HepG2 (cell line): Measurements from ENCODE around the gene AKR1C4. TPM values are rescaled to one million over a fixed set of nuclear protein-coding genes. Genes with fewer than 3 reads are reported as not detected.

Experiments
- AKAP8 ChIP-seq: sonication (generic); formaldehyde crosslinking; IDR thresholded peaks from 2 replicates; pipeline ENCODE4 v1.5.1; 2020; ENCODE audit warnings: mild to moderate bottlenecking, missing genetic modification reagents
- ATF2 ChIP-seq: sonication (generic); formaldehyde crosslinking; IDR thresholded peaks from 2 replicates; pipeline ENCODE4 v1.4.0; 2020; ENCODE audit warnings: missing genetic modification reagents
- CENPBD1 ChIP-seq: sonication (generic); formaldehyde crosslinking; IDR thresholded peaks from 2 replicates; pipeline ENCODE4 v1.8.0; 2022; ENCODE audit warnings: missing genetic modification reagents, low read depth, mild to moderate bottlenecking, borderline replicate concordance
- CREB1 ChIP-seq, 2 experiments: fragments of 450-650 bp in 1 of 2; IDR thresholded peaks; 2 replicates each; pipeline ENCODE4 v1.6.1; 2016 to 2017; ENCODE audit warnings: control low read depth in 1 of 2, mild to moderate bottlenecking in 1 of 2, missing compliant biosample characterization in 1 of 2, missing genetic modification characterization in 1 of 2
- FOXP4 ChIP-seq: sonication (generic); formaldehyde crosslinking; IDR thresholded peaks from 2 replicates; pipeline ENCODE4 v1.4.0; 2020; ENCODE audit warnings: missing genetic modification reagents
- HNRNPUL1 ChIP-seq: fragments of 200-400 bp; formaldehyde crosslinking; IDR thresholded peaks from 2 replicates; pipeline ENCODE4 v1.6.1; 2017; ENCODE audit warnings: low read depth, mild to moderate bottlenecking, low read length, moderate library complexity
- KAT8 ChIP-seq: IDR thresholded peaks from 2 replicates; pipeline ENCODE4 v1.6.1; 2016; ENCODE audit warnings: missing genetic modification reagents, missing compliant biosample characterization
- KDM6A ChIP-seq: IDR thresholded peaks from 2 replicates; pipeline ENCODE4 v1.6.1; 2016; ENCODE audit warnings: low read depth
- MAX ChIP-seq: IDR thresholded peaks from 2 replicates; pipeline ENCODE4 v1.6.1; 2012; ENCODE audit warnings: inconsistent platforms
- MAZ ChIP-seq, 2 experiments: sonication (generic) in 1 of 2; formaldehyde crosslinking in 1 of 2; IDR thresholded peaks; 2 replicates each; pipeline versions ENCODE4 v1.5.0 to v1.6.1; 2012 to 2020; ENCODE audit warnings: low read depth in 2 of 2, mild to moderate bottlenecking in 2 of 2, borderline replicate concordance in 1 of 2, improper control_type of control experiment in 1 of 2, low read length in 1 of 2, missing genetic modification reagents in 1 of 2, moderate library complexity in 1 of 2
- NKX3-1 ChIP-seq: sonication (generic); formaldehyde crosslinking; IDR thresholded peaks from 2 replicates; pipeline ENCODE4 v1.5.0; 2020; ENCODE audit warnings: missing genetic modification reagents
- SRSF9 ChIP-seq: fragments of 200-400 bp; formaldehyde crosslinking; IDR thresholded peaks from 2 replicates; pipeline ENCODE4 v1.6.1; 2018; ENCODE audit warnings: borderline replicate concordance, mild to moderate bottlenecking, low read depth, low read length; ENCODE audit not compliant: insufficient read depth, poor library complexity, severe bottlenecking
- U2AF1 ChIP-seq: fragments of 200-400 bp; formaldehyde crosslinking; optimal IDR thresholded peaks from 2 replicates; pipeline ENCODE3; 2017; ENCODE audit warnings: mild to moderate bottlenecking, low read depth, low read length
- ZBTB7B ChIP-seq: sonication (generic); formaldehyde crosslinking; IDR thresholded peaks from 2 replicates; pipeline ENCODE4 v1.4.0; 2020; ENCODE audit warnings: missing genetic modification reagents
- ZBTB8A ChIP-seq: sonication (generic); formaldehyde crosslinking; IDR thresholded peaks from 2 replicates; pipeline ENCODE4 v1.4.0; 2020; ENCODE audit warnings: mild to moderate bottlenecking, low read depth, missing genetic modification reagents, borderline replicate concordance
- ZFP36 ChIP-seq: fragments of 150-350 bp; IDR thresholded peaks from 2 replicates; pipeline ENCODE4 v1.6.1; 2018; ENCODE audit warnings: borderline replicate concordance, low read length, low read depth; ENCODE audit not compliant: partially characterized antibody
- ZNF138 ChIP-seq: sonication (generic); formaldehyde crosslinking; IDR thresholded peaks from 2 replicates; pipeline ENCODE4 v1.5.0; 2020; ENCODE audit warnings: mild to moderate bottlenecking, low read depth, missing genetic modification reagents
- ZNF337 ChIP-seq: sonication (generic); formaldehyde crosslinking; IDR thresholded peaks from 2 replicates; pipeline ENCODE4 v1.5.1; 2020; ENCODE audit warnings: missing genetic modification reagents, low read depth, mild to moderate bottlenecking, borderline replicate concordance
- ZNF354B ChIP-seq: sonication (generic); formaldehyde crosslinking; IDR thresholded peaks from 2 replicates; pipeline ENCODE4 v1.8.0; 2022; ENCODE audit warnings: mild to moderate bottlenecking, missing genetic modification reagents
- ZNF367 ChIP-seq: sonication (generic); formaldehyde crosslinking; IDR thresholded peaks from 2 replicates; pipeline ENCODE4 v1.4.0; 2020; ENCODE audit warnings: missing genetic modification reagents, borderline replicate concordance
- ZNF430 ChIP-seq: sonication (generic); formaldehyde crosslinking; IDR thresholded peaks from 2 replicates; pipeline ENCODE4 v1.9.0; 2021; ENCODE audit warnings: mild to moderate bottlenecking, missing genetic modification reagents
- ZNF550 ChIP-seq: sonication (generic); formaldehyde crosslinking; IDR thresholded peaks from 2 replicates; pipeline ENCODE4 v1.4.0; 2020; ENCODE audit warnings: mild to moderate bottlenecking, missing genetic modification reagents, borderline replicate concordance
- ZNF790 ChIP-seq: sonication (generic); formaldehyde crosslinking; IDR thresholded peaks from 2 replicates; pipeline ENCODE4 v1.8.0; 2022; ENCODE audit warnings: missing genetic modification reagents, mild to moderate bottlenecking, borderline replicate concordance
- ZNF850 ChIP-seq: sonication (generic); formaldehyde crosslinking; conservative IDR thresholded peaks from 2 replicates; pipeline ENCODE4 v1.9.0; 2021; ENCODE audit warnings: mild to moderate bottlenecking, missing genetic modification reagents
- ZSCAN29 ChIP-seq: sonication (generic); formaldehyde crosslinking; conservative IDR thresholded peaks from 2 replicates; pipeline ENCODE4 v1.4.0; 2020; ENCODE audit warnings: mild to moderate bottlenecking, missing genetic modification reagents
- polyA plus RNA-seq, 8 experiments: library from polyadenylated mRNA; depleted of rRNA in 3 of 8; stranded (reverse) in 7 of 8; unstranded in 1 of 8; fragments of >200 nt; fragmentation: Illumina TruSeq in 4 of 8; extraction: Trizol in 4 of 8; gene quantifications; 2 replicates each; pipeline versions ENCODE4 v1.2.1 to v1.2.3, GENCODE V29; 2011 to 2016; ENCODE audit warnings: low read depth in 4 of 8, missing spikeins in 1 of 8, mixed read lengths in 1 of 8; ENCODE audit not compliant: insufficient read depth in 1 of 8
- total RNA-seq, 5 experiments: library from RNA; depleted of rRNA; stranded (reverse); fragments of >200 nt; fragmentation: Illumina TruSeq; extraction: Trizol; gene quantifications; 2 replicates each; pipeline ENCODE4 v1.2.3, GENCODE V29; 2016; ENCODE audit warnings: low read depth in 1 of 5

Gene AKR1C4
- total and polyA plus RNA-seq, 2 of the 13 experiments (the other 11 are each of a cell fraction or from before 2014, with no cell fraction given): 0.18 to 1.3 TPM

GRCh38 chr10:5243521-5243987 is 46.9 kb downstream of the AKR1C4 start (continued):
- TF ChIP-seq ZNF550 (CRISPR knock-in tag) (no peak), NKX3-1 (CRISPR knock-in tag) (no peak), MAZ (IDR thresholded peaks at IDR 0.05; ENCODE audit: borderline replicate concordance, low read depth, low read length) (no peak), MAZ (CRISPR knock-in tag; IDR thresholded peaks at IDR 0.05; ENCODE audit: low read depth) (no peak), ZBTB8A (CRISPR knock-in tag) (no peak), FOXP4 (CRISPR knock-in tag) (peak; percentile 92), KAT8 (CRISPR knock-in tag) (peak; percentile 63; the same call in 1 of the 2 replicates), CREB1 (IDR thresholded peaks at IDR 0.05) (no peak), CREB1 (CRISPR knock-in tag; IDR thresholded peaks at IDR 0.05) (peak; percentile 69), CENPBD1 (CRISPR knock-in tag) (no peak), ATF2 (peak; percentile 72; the same call in 1 of the 2 replicates), U2AF1 (no peak), KDM6A (CRISPR knock-in tag) (peak; percentile 93), ZSCAN29 (CRISPR knock-in tag) (0 out of 2 replicates have a peak, but pooled peaks have one; percentile 71), HNRNPUL1 (no peak), ZNF367 (CRISPR knock-in tag) (no peak), ZNF790 (CRISPR knock-in tag) (no peak), ZNF354B (CRISPR knock-in tag) (no peak), ZBTB7B (CRISPR knock-in tag) (no peak), MAX (no peak), AKAP8 (CRISPR knock-in tag) (no peak), SRSF9 (no peak), ZFP36 (no peak), ZNF337 (no peak), ZNF138 (CRISPR knock-in tag) (no peak), ZNF430 (CRISPR knock-in tag) (no peak), ZNF850 (CRISPR knock-in tag) (no peak)
